CD14-positive monocyte (primary cell): ENCODE measurements around the gene SLC22A3. TPM values are rescaled to one million over a fixed set of nuclear protein-coding genes. Genes with fewer than 3 reads are reported as not detected.

Source experiments
- DNase-seq, 3 donors: peaks; one replicate each; pipeline ENCODE4 v3.0.0-alpha.2; 2011 to 2022
- H2AFZ ChIP-seq: 2 replicates; pipeline ENCODE4 v1.6.0; 2012; ENCODE audit warnings: mild to moderate bottlenecking, low read depth, low read length, inconsistent platforms; ENCODE audit not compliant: insufficient read depth, poor library complexity, severe bottlenecking
- H3K27ac ChIP-seq, 2 donors: 1 replicate in 1 of 2; 2 replicates in 1 of 2; pipeline ENCODE4 v1.5.1; 2012 to 2013; ENCODE audit warnings: low read length in 2 of 2, control low read depth in 1 of 2, inconsistent platforms in 1 of 2, low read depth in 1 of 2, mild to moderate bottlenecking in 1 of 2
- H3K27me3 ChIP-seq, 2 donors: one replicate each; pipeline versions ENCODE4 v1.6.0 to v1.6.1; 2011 to 2013; ENCODE audit warnings: low read length in 2 of 2; ENCODE audit not compliant: control insufficient read depth in 2 of 2, insufficient read depth in 2 of 2
- H3K36me3 ChIP-seq, 2 donors: replicated peaks in 1 of 2; 1 replicate in 1 of 2; 2 replicates in 1 of 2; pipeline versions ENCODE4 v1.5.1 to v1.6.1; 2012 to 2013; ENCODE audit warnings: low read length in 2 of 2, control low read depth in 1 of 2, inconsistent platforms in 1 of 2, mild to moderate bottlenecking in 1 of 2; ENCODE audit not compliant: insufficient read depth in 2 of 2, control insufficient read depth in 1 of 2
- H3K4me1 ChIP-seq, 2 donors: 1 replicate in 1 of 2; 2 replicates in 1 of 2; pipeline versions ENCODE4 v1.5.1 to v1.6.1; 2012 to 2013; ENCODE audit warnings: low read length in 2 of 2, control low read depth in 1 of 2, inconsistent platforms in 1 of 2, mild to moderate bottlenecking in 1 of 2, moderate library complexity in 1 of 2; ENCODE audit not compliant: insufficient read depth in 2 of 2, control insufficient read depth in 1 of 2
- H3K4me2 ChIP-seq: replicated peaks from 2 replicates; pipeline ENCODE3; 2012; ENCODE audit warnings: low read length, moderate library complexity, mild to moderate bottlenecking; ENCODE audit not compliant: poor library complexity, severe bottlenecking; ENCODE audit errors: extremely low read depth
- H3K4me3 ChIP-seq, 3 experiments: fragments of 200-600 bp in 1 of 3; sonication (generic) in 1 of 3; replicated peaks in 1 of 3; 1 replicate in 2 of 3; 2 replicates in 1 of 3; pipeline ENCODE4 v1.5.1; 2011 to 2013; ENCODE audit warnings: low read length in 3 of 3, mild to moderate bottlenecking in 3 of 3, control low read depth in 2 of 3, low read depth in 2 of 3, inconsistent platforms in 1 of 3, moderate library complexity in 1 of 3
- H3K79me2 ChIP-seq: 2 replicates; pipeline ENCODE4 v1.6.0; 2012; ENCODE audit warnings: mild to moderate bottlenecking, control low read depth, inconsistent platforms, low read length, moderate library complexity; ENCODE audit not compliant: insufficient read depth
- H3K9ac ChIP-seq: 2 replicates; pipeline ENCODE4 v1.6.0; 2017; ENCODE audit warnings: low read length, mild to moderate bottlenecking; ENCODE audit not compliant: insufficient read depth, poor library complexity, severe bottlenecking
- H3K9me3 ChIP-seq, 2 donors: replicated peaks in 1 of 2; 1 replicate in 1 of 2; 2 replicates in 1 of 2; pipeline versions ENCODE4 v1.5.1 to v1.6.1; 2012 to 2013; ENCODE audit warnings: low read length in 2 of 2, control low read depth in 1 of 2; ENCODE audit not compliant: control insufficient read depth in 1 of 2, insufficient read depth in 1 of 2
- H4K20me1 ChIP-seq: 2 replicates; pipeline ENCODE4 v1.6.0; 2012; ENCODE audit warnings: mild to moderate bottlenecking, low read length, control low read depth, moderate library complexity; ENCODE audit not compliant: insufficient read depth
- H3K27ac Mint-ChIP-seq, 7 donors: one replicate each; pipeline ENCODE4 v1.8.0; 2020; ENCODE audit warnings: mild to moderate bottlenecking in 7 of 7, mixed read lengths in 7 of 7, moderate library complexity in 6 of 7, inconsistent platforms in 2 of 7
- H3K27me3 Mint-ChIP-seq, 3 donors: one replicate each; pipeline ENCODE4 v1.8.0; 2021 to 2022; ENCODE audit warnings: low read depth in 3 of 3, mild to moderate bottlenecking in 3 of 3, mixed read lengths in 3 of 3, moderate library complexity in 3 of 3, inconsistent platforms in 1 of 3
- H3K36me3 Mint-ChIP-seq, 2 donors: one replicate each; pipeline ENCODE4 v1.8.0; 2020; ENCODE audit warnings: mixed read lengths in 2 of 2, inconsistent platforms in 1 of 2, mild to moderate bottlenecking in 1 of 2
- H3K4me1 Mint-ChIP-seq: one replicate; pipeline ENCODE4 v1.8.0; 2020; ENCODE audit warnings: mild to moderate bottlenecking, mixed read lengths
- H3K4me3 Mint-ChIP-seq, 2 donors: one replicate each; pipeline ENCODE4 v1.8.0; 2020; ENCODE audit warnings: mild to moderate bottlenecking in 2 of 2, mixed read lengths in 2 of 2, moderate library complexity in 1 of 2
- H3K9me3 Mint-ChIP-seq, 7 donors: one replicate each; pipeline ENCODE4 v1.8.0; 2020 to 2022; ENCODE audit warnings: mixed read lengths in 7 of 7, mild to moderate bottlenecking in 6 of 7, moderate library complexity in 6 of 7, inconsistent platforms in 2 of 7
- WGBS: methylation state at CpG from one replicate; pipeline ENCODE4 v1.1.5; 2013; ENCODE audit warnings: missing lambda C conversion rate; ENCODE audit not compliant: insufficient coverage; 5-methylcytosine and 5-hydroxymethylcytosine counted together
- intact Hi-C, 2 donors: fragments of 100-400 bp; cut with micrococcal nuclease; formaldehyde crosslinking; loops; one replicate each; pipeline versions ENCODE4 v1.15.0 to v1.15.1; 2023
- polyA plus RNA-seq, 3 donors: library from polyadenylated mRNA; depleted of rRNA in 1 of 3; unstranded in 2 of 3; stranded (reverse) in 1 of 3; fragments of 300-500 nt in 2 of 3; fragments of >200 nt in 1 of 3; fragmentation: Illumina TruSeq in 2 of 3; gene quantifications; 1 replicate in 2 of 3; 2 replicates in 1 of 3; pipeline ENCODE4 v1.2.3, GENCODE V29; 2012 to 2021
- TF ChIP-seq, protein P1 (sequence below): fragments of 200-600 bp; IDR thresholded peaks from one replicate; pipeline ENCODE4 v1.8.0; 2022; ENCODE audit warnings: antibody characterized with exemption, mild to moderate bottlenecking

The SLC22A3 gene
- polyA plus RNA-seq, 3 donors = not detected

DNA sequence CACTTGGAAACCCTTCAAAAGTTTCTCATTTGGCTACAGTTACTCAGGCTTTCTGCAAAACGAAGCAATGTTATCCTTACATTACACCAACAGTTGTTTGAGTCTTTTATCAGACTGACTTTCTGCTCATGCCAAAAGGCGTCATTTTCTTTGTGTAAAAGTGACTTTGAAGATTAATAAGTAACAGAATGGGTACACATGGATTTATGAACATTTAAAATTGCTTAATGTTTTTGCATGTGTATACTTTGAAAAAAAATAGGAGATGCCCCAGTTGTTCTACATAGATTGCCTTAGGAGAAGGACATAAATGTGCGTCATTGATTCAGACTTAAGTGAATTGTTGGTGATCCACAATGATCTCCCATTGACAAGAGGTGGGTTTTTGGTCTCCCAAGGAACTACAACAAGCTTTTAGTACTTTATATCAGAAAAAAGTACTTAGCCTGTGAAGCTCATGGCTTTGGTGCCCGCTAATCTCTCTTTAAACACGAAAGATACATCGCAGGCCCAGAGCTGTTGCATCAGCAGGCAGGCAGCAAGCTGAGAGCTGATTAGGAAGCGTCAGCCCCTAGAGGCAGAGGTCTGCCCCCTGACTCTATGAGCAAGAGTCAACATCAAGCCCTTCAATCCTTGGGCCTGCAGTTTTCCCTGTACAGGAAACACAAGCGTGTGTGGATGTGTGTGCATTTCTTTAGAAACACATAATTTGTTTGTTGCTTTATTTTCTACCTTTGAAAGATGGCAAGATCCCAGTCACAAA, 45.9 kb downstream of the SLC22A3 start:
- H3K4me2 ChIP-seq = no peak overlapping the region
- no peaks in the 10 kb centered on the region for H3K9me3 ChIP-seq
- no peak overlapping the region for H2AFZ ChIP-seq
- H3K9ac ChIP-seq = no peak overlapping the region
- intact Hi-C loops = no loop called here
- H3K4me3 ChIP-seq = no peak overlapping the region
- H3K27ac ChIP-seq = no peak overlapping the region
- TF ChIP-seq, protein P1, sequence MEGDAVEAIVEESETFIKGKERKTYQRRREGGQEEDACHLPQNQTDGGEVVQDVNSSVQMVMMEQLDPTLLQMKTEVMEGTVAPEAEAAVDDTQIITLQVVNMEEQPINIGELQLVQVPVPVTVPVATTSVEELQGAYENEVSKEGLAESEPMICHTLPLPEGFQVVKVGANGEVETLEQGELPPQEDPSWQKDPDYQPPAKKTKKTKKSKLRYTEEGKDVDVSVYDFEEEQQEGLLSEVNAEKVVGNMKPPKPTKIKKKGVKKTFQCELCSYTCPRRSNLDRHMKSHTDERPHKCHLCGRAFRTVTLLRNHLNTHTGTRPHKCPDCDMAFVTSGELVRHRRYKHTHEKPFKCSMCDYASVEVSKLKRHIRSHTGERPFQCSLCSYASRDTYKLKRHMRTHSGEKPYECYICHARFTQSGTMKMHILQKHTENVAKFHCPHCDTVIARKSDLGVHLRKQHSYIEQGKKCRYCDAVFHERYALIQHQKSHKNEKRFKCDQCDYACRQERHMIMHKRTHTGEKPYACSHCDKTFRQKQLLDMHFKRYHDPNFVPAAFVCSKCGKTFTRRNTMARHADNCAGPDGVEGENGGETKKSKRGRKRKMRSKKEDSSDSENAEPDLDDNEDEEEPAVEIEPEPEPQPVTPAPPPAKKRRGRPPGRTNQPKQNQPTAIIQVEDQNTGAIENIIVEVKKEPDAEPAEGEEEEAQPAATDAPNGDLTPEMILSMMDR = no peak
- no peak overlapping the region for H3K27ac Mint-ChIP-seq
- 71% methylated on average over 4 of the region's 8 CpGs for WGBS
- H3K4me1 Mint-ChIP-seq = no peaks in the 10 kb centered on the region
- no peak overlapping the region for H3K4me3 Mint-ChIP-seq
- no peaks in the 10 kb centered on the region for H4K20me1 ChIP-seq
- no peaks in the 10 kb centered on the region for H3K79me2 ChIP-seq
- DNase-seq = no peak
- H3K27me3 ChIP-seq = no peaks in the 10 kb centered on the region
- H3K9me3 Mint-ChIP-seq = peaks cover 0 to 2% (median 0%) of the 10 kb centered on the region in 7 donors
- no peaks in the 10 kb centered on the region for H3K36me3 Mint-ChIP-seq
- H3K4me1 ChIP-seq = no peaks in the 10 kb centered on the region
- no peaks in the 10 kb centered on the region for H3K36me3 ChIP-seq
- H3K27me3 Mint-ChIP-seq = peaks cover 0 to 4% (median 2%) of the 10 kb centered on the region in 3 donors

GRCh38 chr6:160394654-160395035, 46.5 kb downstream of the SLC22A3 start:
- Mint-ChIP-seq H3K9me3 (peaks cover 0 to 2% (median 0%) of the 10 kb centered on the region in 7 donors), H3K4me3 (no peak overlapping the region)

More at GRCh38 chr6:160394654-160395035, 46.5 kb downstream of the SLC22A3 start:
- Histone ChIP-seq H4K20me1 (no peaks in the 10 kb centered on the region), H3K79me2 (no peaks in the 10 kb centered on the region), H3K4me2 (no peak overlapping the region), H3K9me3 (no peaks in the 10 kb centered on the region), H3K9ac (no peak overlapping the region), H3K27me3 (no peaks in the 10 kb centered on the region), H3K4me3 (no peak overlapping the region), H3K27ac (no peak overlapping the region), H2AFZ (no peak overlapping the region), H3K36me3 (no peaks in the 10 kb centered on the region), H3K4me1 (no peaks in the 10 kb centered on the region)
- TF ChIP-seq, protein P1 = no peak
- Mint-ChIP-seq H3K4me1 (no peaks in the 10 kb centered on the region), H3K36me3 (no peaks in the 10 kb centered on the region), H3K27me3 (peaks cover under 1 to 4% (median under 1%) of the 10 kb centered on the region in 3 donors), H3K27ac (no peak overlapping the region)
- 61% methylated on average over 2 of the region's 2 CpGs for WGBS
- DNase-seq = no peak
- intact Hi-C loops = no loop called here
